Testis (tissue), 3 donors: Measurements from ENCODE around the gene FMNL2. TPM values are rescaled to one million over a fixed set of nuclear protein-coding genes. Genes with fewer than 3 reads are reported as not detected.

Experiments
- DNase-seq: peaks from one replicate; pipeline ENCODE4 v3.0.0-alpha.2; 2019
- H3K27ac ChIP-seq, 2 donors: fragments of 200-600 bp; sonication (generic); one replicate each; pipeline ENCODE4 v1.5.1; 2019
- H3K27me3 ChIP-seq: fragments of 200-600 bp; sonication (generic); one replicate; pipeline ENCODE4 v1.5.1; 2019
- H3K36me3 ChIP-seq: fragments of 200-600 bp; sonication (generic); one replicate; pipeline ENCODE4 v1.5.1; 2017; ENCODE audit warnings: low read depth; ENCODE audit errors: missing control alignments
- H3K4me1 ChIP-seq: fragments of 200-600 bp; sonication (generic); one replicate; pipeline ENCODE4 v1.5.1; 2019
- H3K4me3 ChIP-seq, 2 donors: fragments of 200-600 bp; sonication (generic); one replicate each; pipeline ENCODE4 v1.5.1; 2017 to 2019
- H3K9me3 ChIP-seq: fragments of 200-600 bp; sonication (generic); one replicate; pipeline ENCODE4 v1.5.1; 2017
- POLR2A ChIP-seq: fragments of 450-650 bp; IDR thresholded peaks from one replicate; pipeline ENCODE4 v1.6.1; 2017; ENCODE audit warnings: antibody characterized with exemption, mild to moderate bottlenecking, moderate library complexity
- WGBS, 2 donors: methylation state at CpG; one replicate each; pipeline ENCODE4 v1.1.5; 2018; 5-methylcytosine and 5-hydroxymethylcytosine counted together
- intact Hi-C: fragments of 100-400 bp; cut with DNase I; formaldehyde crosslinking; loops from one replicate; pipeline ENCODE4 v1.15.1; 2023; ENCODE audit warnings: low total_unique reads
- polyA plus RNA-seq: library from polyadenylated mRNA; stranded (reverse); fragments of 350-450 nt; fragmentation: Illumina TruSeq; extraction: RNeasy Lipid Tissue Mini Kit (QIAGEN cat#74804); gene quantifications from one replicate; pipeline ENCODE4 v1.2.3, GENCODE V29; 2014; ENCODE audit warnings: low read depth, low replicate concordance; ENCODE audit not compliant: insufficient read depth
- total RNA-seq, 2 donors: library from RNA; depleted of rRNA; stranded (reverse); fragments of >200 nt; gene quantifications; one replicate each; pipeline ENCODE4 v1.2.3, GENCODE V29; 2016
- TF ChIP-seq, protein P1 (sequence below), 3 experiments: fragments of 450-650 bp in 2 of 3; fragments of 200-600 bp in 1 of 3; sonication (generic) in 1 of 3; IDR thresholded peaks; one replicate each; pipeline ENCODE4 v1.5.1; 2016 to 2019; ENCODE audit warnings: antibody characterized with exemption in 3 of 3, mild to moderate bottlenecking in 2 of 3, moderate library complexity in 1 of 3

Gene FMNL2
- total and polyA plus RNA-seq, 3 donors from 2014 or later = 15.4 to 19.8 (median 16.8) TPM

- Histone ChIP-seq H3K27ac (peak overlapping the region in 1 of 2 donors; percentile 67), H3K4me3 (no peak overlapping the region), H3K36me3 (no peaks in the 10 kb centered on the region), H3K4me1 (peaks cover 23% of the 10 kb centered on the region), H3K27me3 (no peaks in the 10 kb centered on the region), H3K9me3 (no peaks in the 10 kb centered on the region)
- intact Hi-C loops = no loop called here
- DNase-seq = no peak
- 56 to 75% methylated on average over 4 of the region's 4 CpGs for WGBS, 2 donors
- TF ChIP-seq, protein P1, sequence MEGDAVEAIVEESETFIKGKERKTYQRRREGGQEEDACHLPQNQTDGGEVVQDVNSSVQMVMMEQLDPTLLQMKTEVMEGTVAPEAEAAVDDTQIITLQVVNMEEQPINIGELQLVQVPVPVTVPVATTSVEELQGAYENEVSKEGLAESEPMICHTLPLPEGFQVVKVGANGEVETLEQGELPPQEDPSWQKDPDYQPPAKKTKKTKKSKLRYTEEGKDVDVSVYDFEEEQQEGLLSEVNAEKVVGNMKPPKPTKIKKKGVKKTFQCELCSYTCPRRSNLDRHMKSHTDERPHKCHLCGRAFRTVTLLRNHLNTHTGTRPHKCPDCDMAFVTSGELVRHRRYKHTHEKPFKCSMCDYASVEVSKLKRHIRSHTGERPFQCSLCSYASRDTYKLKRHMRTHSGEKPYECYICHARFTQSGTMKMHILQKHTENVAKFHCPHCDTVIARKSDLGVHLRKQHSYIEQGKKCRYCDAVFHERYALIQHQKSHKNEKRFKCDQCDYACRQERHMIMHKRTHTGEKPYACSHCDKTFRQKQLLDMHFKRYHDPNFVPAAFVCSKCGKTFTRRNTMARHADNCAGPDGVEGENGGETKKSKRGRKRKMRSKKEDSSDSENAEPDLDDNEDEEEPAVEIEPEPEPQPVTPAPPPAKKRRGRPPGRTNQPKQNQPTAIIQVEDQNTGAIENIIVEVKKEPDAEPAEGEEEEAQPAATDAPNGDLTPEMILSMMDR (IDR thresholded peaks at IDR 0.05) = no peak
- no peak for TF ChIP-seq POLR2A
These were observed 207.5 kb downstream of the FMNL2 start for GRCh38 chr2:152542337-152542994.

DNA sequence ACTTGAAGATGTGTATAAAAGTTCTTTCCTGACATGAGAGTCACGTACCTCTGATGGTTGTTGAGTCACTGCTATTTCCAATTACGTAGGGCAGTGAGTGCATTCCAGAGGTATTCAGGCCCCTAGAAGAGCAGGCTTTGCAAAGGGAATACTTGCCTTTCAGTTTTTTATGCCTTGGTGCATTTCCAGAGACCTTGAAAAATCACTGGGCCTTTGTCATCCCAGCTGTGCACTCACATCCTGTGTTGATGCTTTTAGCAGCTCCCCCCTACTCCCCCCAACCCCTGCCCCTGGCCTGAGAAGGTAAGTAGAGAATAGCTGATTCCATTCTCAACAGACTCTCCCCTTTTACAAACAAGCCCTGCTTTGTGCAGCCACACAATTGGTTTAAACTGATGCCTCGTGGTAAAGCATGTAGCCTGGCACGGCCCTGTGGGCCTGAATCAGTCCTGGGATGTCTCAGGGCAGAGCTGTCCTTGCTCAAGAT, 208.1 kb downstream of the FMNL2 start:
- intact Hi-C loops = no loop called here

DNA sequence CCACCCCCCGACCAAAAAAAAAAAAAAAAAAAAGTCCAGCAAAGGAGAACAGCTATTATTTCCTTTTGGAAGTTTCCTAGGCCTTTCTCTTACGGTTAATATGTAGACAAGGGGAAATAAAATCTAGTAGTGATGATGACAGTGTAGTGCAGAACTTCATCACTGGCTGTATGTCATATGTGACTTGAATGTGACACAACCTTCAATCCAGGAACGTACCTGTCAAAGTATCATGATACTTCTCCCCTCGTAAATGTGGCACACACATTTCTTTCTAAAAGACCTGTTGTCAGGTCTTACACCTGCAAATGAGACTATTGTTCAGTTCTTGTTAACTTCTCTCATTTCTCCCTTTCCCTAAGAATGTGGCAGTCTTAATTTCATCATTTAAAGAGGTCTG, 208.7 kb downstream of the FMNL2 start:
- no peak for DNase-seq
- no peaks in the 10 kb centered on the region for H3K27me3 ChIP-seq
- intact Hi-C loops = no loop called here
- no peaks in the 10 kb centered on the region for H3K36me3 ChIP-seq
- H3K4me1 ChIP-seq = peaks cover 28% of the 10 kb centered on the region
- peak overlapping the region; percentile 31 to 48 for H3K27ac ChIP-seq
- TF ChIP-seq POLR2A = no peak
- TF ChIP-seq, protein P1 (IDR thresholded peaks at IDR 0.05) = no peak
- H3K4me3 ChIP-seq = no peak overlapping the region
- no peaks in the 10 kb centered on the region for H3K9me3 ChIP-seq
- WGBS, 2 donors = 57 to 66% methylated on average over 4 of the region's 4 CpGs

More for the DNA sequence above, 208.1 kb downstream of the FMNL2 start:
- 12 to 43% methylated on average over 4 of the region's 4 CpGs for WGBS, 2 donors
- no peaks in the 10 kb centered on the region for H3K36me3 ChIP-seq
- H3K4me1 ChIP-seq = peaks cover 23% of the 10 kb centered on the region
- TF ChIP-seq, protein P1 (IDR thresholded peaks at IDR 0.05) = no peak
- no peak for TF ChIP-seq POLR2A
- no peaks in the 10 kb centered on the region for H3K9me3 ChIP-seq
- H3K4me3 ChIP-seq = no peak overlapping the region
- DNase-seq = no peak
- peak overlapping the region in 1 of 2 donors; percentile 67 for H3K27ac ChIP-seq
- no peaks in the 10 kb centered on the region for H3K27me3 ChIP-seq

DNA sequence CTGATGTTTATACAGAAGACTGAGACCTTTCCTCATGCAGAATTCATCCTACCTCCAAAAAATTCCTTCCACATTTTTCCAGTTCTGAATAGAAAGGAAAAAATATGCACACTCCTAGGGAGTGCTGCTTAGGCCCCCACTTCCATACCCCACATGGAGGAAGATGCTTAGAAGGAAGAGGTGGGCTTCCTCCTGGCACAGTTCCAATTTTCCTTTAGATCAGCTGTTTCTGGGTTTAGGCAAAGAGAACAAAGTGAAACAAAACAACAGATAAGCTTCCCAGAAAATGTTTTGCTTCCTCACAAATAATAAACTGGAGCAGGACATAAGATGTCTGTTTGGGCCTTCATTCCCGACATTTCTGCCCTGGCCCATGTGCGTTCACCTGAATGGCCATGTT, 209.7 kb downstream of the FMNL2 start:
- no peak overlapping the region for H3K4me3 ChIP-seq
- no peaks in the 10 kb centered on the region for H3K9me3 ChIP-seq
- H3K27me3 ChIP-seq = no peaks in the 10 kb centered on the region
- H3K36me3 ChIP-seq = no peaks in the 10 kb centered on the region
- intact Hi-C loops = no loop called here
- H3K27ac ChIP-seq = peak overlapping the region; percentile 21 to 46
- peaks cover 28% of the 10 kb centered on the region for H3K4me1 ChIP-seq
- DNase-seq = no peak
- no peak for TF ChIP-seq POLR2A
- TF ChIP-seq, protein P1 (IDR thresholded peaks at IDR 0.05) = no peak
- WGBS, 2 donors = 47 to 60% methylated on average over 2 of the region's 2 CpGs
